GM12891 (cell line): ENCODE data around the gene DDX31.

ENCODE experiments used
- DNase-seq: peaks from one replicate; pipeline ENCODE4 v3.0.0; 2011; ENCODE audit warnings: low spot score; ENCODE audit not compliant: insufficient read length
- FAIRE-seq: peaks from 2 replicates; lab custom pipeline; 2011; peaks lifted over from hg19 to GRCh38; lab: Jason Lieb, UNC
- PAX5 ChIP-seq: IDR thresholded peaks from 2 replicates; pipeline ENCODE4 v1.6.1; 2011; ENCODE audit warnings: low read length, moderate library complexity, mild to moderate bottlenecking; ENCODE audit not compliant: insufficient read depth, severe bottlenecking
- POLR2A ChIP-seq: IDR thresholded peaks from 2 replicates; pipeline ENCODE4 v1.6.1; 2011; ENCODE audit warnings: low read depth, low read length, control low read depth
- POLR2AphosphoS5 ChIP-seq: IDR thresholded peaks from 2 replicates; pipeline ENCODE4 v1.6.1; 2011; ENCODE audit warnings: low read depth, low read length, control low read depth
- POU2F2 ChIP-seq: IDR thresholded peaks from 2 replicates; pipeline ENCODE4 v1.6.1; 2011; ENCODE audit warnings: low read depth, mild to moderate bottlenecking, control low read depth, low read length, moderate library complexity
- SPI1 ChIP-seq: IDR thresholded peaks from 2 replicates; pipeline ENCODE4 v1.6.1; 2011; ENCODE audit warnings: low read depth, low read length, control low read depth
- TAF1 ChIP-seq: IDR thresholded peaks from 2 replicates; pipeline ENCODE4 v1.6.1; 2011; ENCODE audit warnings: low read depth, low read length, control low read depth

Gene DDX31

GRCh38 chr9:132556714-132557113 is 113.1 kb downstream of the DDX31 start:
- DNase-seq = no peak
- no peak for FAIRE-seq
- no peak for TF ChIP-seq SPI1
- no peak for TF ChIP-seq PAX5
- no peak for TF ChIP-seq POU2F2
- TF ChIP-seq POLR2AphosphoS5 = no peak
- TF ChIP-seq TAF1 = no peak
- TF ChIP-seq POLR2A = no peak

DNA sequence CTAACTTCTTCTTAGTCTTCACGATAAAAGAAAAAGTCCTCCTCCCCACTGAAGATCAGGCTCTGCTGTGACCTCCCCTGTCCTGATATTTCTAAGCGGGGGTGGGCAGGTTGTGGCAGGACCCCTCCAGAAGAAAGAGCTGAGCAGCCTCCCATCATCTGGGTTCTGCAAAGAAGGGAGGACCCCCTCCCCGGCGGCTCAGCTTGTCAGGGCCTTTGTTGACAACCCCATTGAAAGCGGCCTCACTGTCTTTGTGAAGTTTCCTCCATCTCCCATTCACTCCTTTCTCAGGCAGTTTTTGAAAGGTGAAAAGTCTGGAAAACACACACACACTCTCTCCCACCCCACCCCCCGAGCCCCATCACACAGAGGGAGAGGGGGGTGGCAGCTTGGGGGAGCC is 113.5 kb downstream of the DDX31 start:
- no peak for FAIRE-seq
- TF ChIP-seq SPI1 = no peak
- no peak for TF ChIP-seq POLR2AphosphoS5
- DNase-seq = no peak

DNA sequence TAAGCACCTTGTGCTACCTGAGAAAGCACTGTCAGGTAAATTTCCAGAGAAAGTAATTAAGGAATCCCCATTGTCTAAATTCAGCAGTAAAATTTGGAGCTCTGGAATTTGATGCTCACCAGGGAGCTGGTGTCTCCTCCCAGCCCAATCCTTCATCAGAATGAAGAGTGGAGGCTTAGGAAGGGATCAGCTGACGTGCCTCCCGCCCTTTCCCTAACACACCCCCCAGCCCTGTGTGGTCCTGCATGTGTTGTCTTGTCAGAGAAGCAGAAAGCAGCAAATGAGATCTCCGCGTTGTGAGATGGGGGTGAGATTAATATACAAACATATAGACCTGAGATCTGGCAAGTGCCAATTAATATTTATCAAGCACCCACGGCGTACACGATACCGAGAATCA is 114.3 kb downstream of the DDX31 start:
- TF ChIP-seq POLR2AphosphoS5 (no peak), PAX5 (no peak), SPI1 (no peak), TAF1 (no peak), POLR2A (no peak), POU2F2 (no peak)
- DNase-seq (no peak), FAIRE-seq (no peak)

- FAIRE-seq (no peak), DNase-seq (no peak)
- TF ChIP-seq POU2F2 (no peak), POLR2AphosphoS5 (no peak), TAF1 (no peak), SPI1 (no peak), PAX5 (no peak), POLR2A (no peak)
Measured at GRCh38 chr9:132554755-132555154, 115.0 kb downstream of the DDX31 start.

DNA sequence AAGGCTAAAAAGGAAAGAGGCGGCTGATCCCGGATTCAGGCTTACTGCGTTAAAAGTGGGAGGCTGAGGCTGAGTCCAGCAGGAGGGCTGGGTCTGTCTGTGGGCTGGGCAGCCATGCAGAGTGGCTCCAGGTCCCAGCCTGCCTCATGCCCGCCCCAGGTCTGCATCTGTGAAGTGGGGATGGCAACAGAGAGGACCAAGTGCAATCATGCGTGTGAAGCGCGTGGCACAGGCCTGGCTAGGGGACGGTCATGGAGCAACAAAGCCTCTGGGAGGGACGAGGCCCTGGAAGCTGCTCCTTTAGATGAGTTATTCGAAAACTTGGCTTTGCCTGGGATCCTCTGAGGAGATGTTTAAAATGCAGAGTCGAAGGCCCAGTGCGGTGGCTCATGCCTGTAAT is 117.7 kb downstream of the DDX31 start:
- FAIRE-seq (no peak), DNase-seq (no peak)
- TF ChIP-seq POU2F2 (no peak), POLR2A (no peak), PAX5 (no peak), SPI1 (no peak)

DNA sequence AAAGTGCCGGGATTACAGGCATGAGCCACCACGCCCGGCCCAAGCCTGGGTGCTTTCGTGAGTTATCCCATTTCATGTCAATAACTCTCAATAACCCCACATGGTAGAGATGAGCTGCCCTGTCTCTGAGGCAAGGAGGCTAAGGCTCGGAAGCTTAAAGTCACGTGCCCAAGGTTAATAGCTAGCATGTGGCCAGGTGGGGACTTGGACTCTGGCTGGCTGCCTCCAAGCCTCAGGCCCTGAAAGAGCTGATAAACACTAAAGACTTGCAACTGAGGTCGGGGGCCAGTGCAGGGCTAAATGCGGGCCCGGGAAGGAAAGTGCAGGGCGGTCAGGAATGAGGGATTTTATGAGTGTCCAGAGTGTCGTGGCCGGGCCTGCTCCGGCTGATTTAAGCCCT is 118.2 kb downstream of the DDX31 start:
- TF ChIP-seq PAX5 (no peak), SPI1 (no peak), POLR2AphosphoS5 (no peak), POLR2A (no peak), POU2F2 (no peak), TAF1 (no peak)
- DNase-seq (no peak), FAIRE-seq (no peak)

- TF ChIP-seq TAF1 (no peak), SPI1 (no peak), POU2F2 (no peak), PAX5 (no peak), POLR2A (no peak), POLR2AphosphoS5 (no peak)
- no peak for FAIRE-seq
- no peak for DNase-seq
Measured at GRCh38 chr9:132548751-132549640, 120.8 kb downstream of the DDX31 start.

DNA sequence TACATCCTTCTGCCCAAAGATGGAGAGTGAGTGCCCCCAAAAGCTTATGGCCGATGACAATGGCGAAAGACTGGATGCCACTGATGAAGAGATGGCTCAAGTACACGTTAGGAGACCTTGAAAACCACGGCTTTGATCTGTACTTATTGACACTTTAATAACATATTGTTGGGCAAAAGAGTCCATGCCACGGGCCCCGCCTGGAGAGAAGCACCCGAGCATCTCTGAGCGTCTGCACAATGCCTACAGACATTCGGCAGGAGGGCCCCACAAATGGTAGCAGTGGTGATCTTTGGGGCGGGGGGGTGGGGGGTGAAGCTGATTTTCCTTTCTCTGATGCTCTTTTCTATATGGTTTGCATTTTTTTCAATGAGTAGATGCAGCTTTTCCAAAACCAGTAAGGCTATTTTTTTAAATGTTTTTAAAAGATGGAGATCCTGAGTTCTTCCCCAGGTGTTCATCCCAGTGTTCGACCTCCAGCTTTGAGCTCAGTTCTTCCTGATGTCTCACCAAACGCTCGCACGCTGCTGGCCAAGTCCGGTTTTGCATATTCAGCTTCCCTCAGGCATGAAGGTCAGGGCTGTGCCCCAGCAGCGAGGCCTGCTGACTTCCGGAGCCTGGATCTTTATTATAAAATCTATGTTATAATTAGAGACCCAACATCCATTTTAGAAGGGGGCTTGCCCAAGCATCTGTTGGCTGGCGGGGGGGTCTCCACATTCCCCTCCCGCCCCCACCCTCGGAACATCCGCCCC is 121.6 kb downstream of the DDX31 start:
- TF ChIP-seq TAF1 (no peak), SPI1 (no peak), POU2F2 (no peak), PAX5 (no peak), POLR2AphosphoS5 (no peak), POLR2A (no peak)
- no peak for DNase-seq
- no peak for FAIRE-seq

DNA sequence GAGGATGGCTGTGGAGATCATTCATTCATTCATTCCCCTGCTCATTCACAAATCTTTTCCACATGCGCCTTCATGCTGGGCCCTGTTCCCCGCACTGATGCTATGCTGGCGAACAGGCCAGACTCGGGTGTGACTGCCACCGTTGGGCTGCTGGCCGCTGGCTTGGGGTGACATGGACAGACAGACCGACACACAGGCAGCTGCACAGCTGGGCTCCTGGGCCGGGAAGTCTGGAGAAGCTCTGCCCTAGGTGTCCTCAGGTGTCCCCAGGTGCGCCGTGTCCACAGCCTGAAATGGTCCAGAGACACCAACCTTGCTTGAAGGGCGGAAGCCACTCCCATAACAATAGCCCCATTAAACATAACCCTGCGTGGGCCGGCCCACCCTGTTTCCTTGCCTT is 122.3 kb downstream of the DDX31 start:
- TF ChIP-seq POU2F2 (no peak), POLR2A (no peak), POLR2AphosphoS5 (no peak), TAF1 (no peak), PAX5 (no peak), SPI1 (no peak)
- no peak for FAIRE-seq
- DNase-seq = no peak
